GM21576 (cell line): Measurements from ENCODE around the gene AEN.

Experiments
- ATAC-seq: cut with Tn5 transposase; IDR thresholded peaks from one replicate; pipeline ENCODE4 v1.9.1; 2021; ENCODE audit warnings: mild to moderate bottlenecking, moderate library complexity; ENCODE audit not compliant: unreplicated experiment

Gene AEN

GRCh38 chr15:88620995-88621772, at the start of gene AEN:
TSS of gene AEN (plus strand) at chr15:88621340. CDS start at chr15:88626210, 4,870 bp downstream.
- peak; percentile 92 for ATAC-seq

GRCh38 chr15:88571852-88572259, 49.3 kb upstream of the AEN start:
- ATAC-seq, result no peak

- no peak for ATAC-seq
Observed at GRCh38 chr15:88574077-88574476, 47.1 kb upstream of the AEN start.

GRCh38 chr15:88574655-88575054, 46.5 kb upstream of the AEN start:
- ATAC-seq, result no peak

- ATAC-seq, result no peak
Observed at GRCh38 chr15:88579322-88579721, 41.8 kb upstream of the AEN start.

GRCh38 chr15:88580532-88580931, 40.6 kb upstream of the AEN start:
- ATAC-seq, result no peak

GRCh38 chr15:88586401-88587162, 34.6 kb upstream of the AEN start:
- ATAC-seq, result no peak

GRCh38 chr15:88590759-88591158, 30.4 kb upstream of the AEN start:
- no peak for ATAC-seq

GRCh38 chr15:88591384-88591783, 29.8 kb upstream of the AEN start:
- ATAC-seq, result no peak

GRCh38 chr15:88603885-88604284, 17.3 kb upstream of the AEN start:
- ATAC-seq, result no peak

GRCh38 chr15:88604381-88605188, 16.6 kb upstream of the AEN start:
- no peak for ATAC-seq

- ATAC-seq, result no peak
Observed at GRCh38 chr15:88605189-88606069, 15.7 kb upstream of the AEN start.

GRCh38 chr15:88606070-88606794, 14.9 kb upstream of the AEN start:
- ATAC-seq, result no peak

- no peak for ATAC-seq
Observed at GRCh38 chr15:88607951-88608350, 13.2 kb upstream of the AEN start.

GRCh38 chr15:88608607-88609181, 12.4 kb upstream of the AEN start:
- ATAC-seq, result no peak

- no peak for ATAC-seq
Observed at GRCh38 chr15:88609344-88610090, 11.6 kb upstream of the AEN start.

- ATAC-seq, result no peak
Observed at GRCh38 chr15:88610701-88611231, 10.4 kb upstream of the AEN start.

GRCh38 chr15:88612186-88612796, 8.8 kb upstream of the AEN start:
- ATAC-seq, result no peak
